GM19324 (cell line): ENCODE results near the gene C8A.

ENCODE experiments used
- ATAC-seq: cut with Tn5 transposase; IDR thresholded peaks from one replicate; pipeline ENCODE4 v1.9.1; 2021; ENCODE audit warnings: mild to moderate bottlenecking, moderate library complexity; ENCODE audit not compliant: unreplicated experiment, low FRiP score

Gene C8A

GRCh38 chr1:56836359-56836758 is 18.2 kb upstream of the C8A start:
- ATAC-seq = no peak

GRCh38 chr1:56837244-56837939 is 17.2 kb upstream of the C8A start:
- ATAC-seq = no peak

GRCh38 chr1:56838759-56839158 is 15.8 kb upstream of the C8A start:
- no peak for ATAC-seq

- no peak for ATAC-seq
Measured at GRCh38 chr1:56843544-56843943, 11.1 kb upstream of the C8A start.

- no peak for ATAC-seq
Measured at GRCh38 chr1:56844545-56845136, 10.0 kb upstream of the C8A start.

- no peak for ATAC-seq
Measured at GRCh38 chr1:56845343-56845742, 9.3 kb upstream of the C8A start.

- ATAC-seq = no peak
Measured at GRCh38 chr1:56849750-56850149, 4.8 kb upstream of the C8A start.

DNA sequence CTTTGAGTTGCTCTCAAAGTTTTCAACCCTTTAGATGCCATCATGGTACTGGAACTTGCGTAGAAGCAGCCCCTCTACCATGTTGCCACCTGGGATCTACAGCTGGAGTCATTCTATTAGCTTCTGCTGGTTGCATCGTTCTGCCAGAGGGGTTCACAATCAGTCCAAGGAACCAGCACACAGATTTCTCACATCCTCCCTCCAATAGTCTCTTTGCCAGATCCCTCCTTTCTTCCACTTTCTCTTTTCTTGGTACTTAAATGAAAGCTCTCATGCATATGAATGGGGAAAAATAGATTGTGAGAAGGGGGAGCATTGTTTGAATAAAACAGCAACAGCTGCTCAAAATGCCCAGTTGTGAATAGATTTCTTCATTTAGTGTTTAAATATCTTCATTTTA is 4.2 kb upstream of the C8A start:
- ATAC-seq = no peak

GRCh38 chr1:56850922-56851321 is 3.7 kb upstream of the C8A start:
- no peak for ATAC-seq

DNA sequence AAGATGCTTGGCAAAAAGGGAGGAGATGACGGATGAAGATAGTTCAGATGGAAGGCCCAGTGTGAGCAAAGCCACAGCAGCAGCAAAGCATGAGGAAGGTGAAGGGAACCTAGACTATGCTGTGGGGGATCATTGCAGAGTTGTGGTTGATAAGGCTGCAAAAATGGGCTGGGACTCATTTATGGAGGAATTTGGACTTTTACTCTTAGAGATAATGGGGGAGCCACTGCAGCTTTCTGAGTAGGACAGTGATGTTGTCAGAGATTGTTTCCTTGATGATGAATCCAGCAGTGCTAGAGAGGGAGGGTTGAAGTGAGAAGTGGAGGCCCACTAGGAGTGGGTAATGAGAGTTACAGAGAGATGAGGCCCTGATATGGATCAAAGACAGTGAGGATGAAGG is 2.1 kb upstream of the C8A start:
- no peak for ATAC-seq

GRCh38 chr1:56855190-56855589 is 593 bp downstream of the C8A start:
- ATAC-seq = no peak

GRCh38 chr1:56856186-56856585 is 1.6 kb downstream of the C8A start:
- no peak for ATAC-seq

DNA sequence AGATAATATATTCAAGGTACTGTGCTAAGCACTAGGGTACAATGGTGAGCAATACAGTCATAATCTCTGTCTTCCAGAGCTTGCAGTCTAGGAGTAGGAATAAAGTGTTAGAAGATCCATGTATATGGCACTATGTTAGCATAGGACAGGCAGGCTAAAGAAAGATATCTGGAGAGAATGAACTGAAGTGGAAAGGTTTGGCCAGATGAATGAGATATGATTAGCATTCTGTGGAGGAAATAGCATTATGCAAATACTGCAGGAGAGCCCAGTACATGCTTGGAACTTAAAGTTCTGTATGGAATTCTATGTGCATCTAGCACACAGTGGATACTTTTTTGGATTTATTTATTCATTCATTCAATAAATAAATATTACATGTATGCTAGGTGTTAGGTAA is 4.7 kb downstream of the C8A start:
- no peak for ATAC-seq

- ATAC-seq = no peak
Measured at GRCh38 chr1:56863265-56863992, 8.8 kb downstream of the C8A start.

DNA sequence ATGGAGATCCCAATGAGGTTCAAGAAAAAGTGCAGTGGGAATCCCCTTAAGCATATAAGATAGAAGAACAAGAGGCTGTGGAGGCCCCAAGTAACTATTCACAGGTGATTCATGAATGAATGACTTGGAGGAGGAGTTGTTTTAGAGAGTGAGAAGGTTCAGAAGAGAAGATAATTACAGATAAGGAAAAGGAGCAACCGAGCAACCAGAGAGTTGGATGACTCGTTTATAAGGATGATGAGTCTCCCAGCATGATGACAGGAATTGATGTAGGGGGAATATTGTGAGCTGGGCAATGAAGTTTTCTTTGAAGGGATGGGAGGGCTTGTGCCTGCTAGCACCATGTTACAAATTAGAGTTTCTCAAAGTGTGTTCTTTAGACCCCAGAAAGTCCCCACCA is 9.8 kb downstream of the C8A start:
- no peak for ATAC-seq

DNA sequence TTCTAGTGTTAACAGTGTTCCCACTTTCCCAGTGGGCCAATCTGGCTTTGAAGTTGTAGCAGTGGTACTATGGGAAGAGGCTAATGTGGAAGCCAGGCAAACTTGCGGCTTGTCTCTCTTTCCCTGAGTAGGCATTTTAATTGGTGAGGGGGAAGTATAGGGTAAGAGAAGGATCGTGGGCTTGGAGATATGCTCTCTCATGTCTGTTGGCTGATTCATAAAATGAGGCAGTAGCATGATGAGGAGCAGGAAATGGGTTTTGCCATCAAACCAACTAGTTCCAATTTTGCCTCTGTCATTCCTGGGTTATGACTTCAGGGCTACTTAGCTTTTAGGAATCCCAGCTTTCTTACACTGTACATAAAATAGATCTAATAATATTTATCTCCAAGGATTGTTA is 12.1 kb downstream of the C8A start:
- no peak for ATAC-seq

GRCh38 chr1:56867491-56867890 is 12.9 kb downstream of the C8A start:
- no peak for ATAC-seq

GRCh38 chr1:56868761-56869160 is 14.2 kb downstream of the C8A start:
- ATAC-seq = no peak

DNA sequence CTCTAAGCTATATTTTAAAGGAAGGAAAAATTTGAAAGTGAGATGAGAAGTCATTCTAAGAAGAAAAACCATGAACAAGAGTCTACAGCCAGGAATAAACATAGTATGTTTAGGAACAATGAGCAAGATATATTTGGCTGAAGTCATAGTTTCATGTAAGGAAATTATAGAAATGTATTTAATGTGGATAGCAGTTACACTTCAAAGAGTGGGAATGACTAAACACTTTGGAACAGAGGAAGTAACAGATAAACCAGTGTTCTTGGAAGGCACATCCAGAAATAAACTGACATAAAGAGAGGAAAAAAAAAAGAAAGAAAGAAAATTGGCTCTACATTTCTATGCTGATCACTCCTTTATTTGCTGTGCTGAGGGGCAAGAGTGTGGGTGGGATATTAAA is 18.0 kb downstream of the C8A start:
- ATAC-seq = no peak

DNA sequence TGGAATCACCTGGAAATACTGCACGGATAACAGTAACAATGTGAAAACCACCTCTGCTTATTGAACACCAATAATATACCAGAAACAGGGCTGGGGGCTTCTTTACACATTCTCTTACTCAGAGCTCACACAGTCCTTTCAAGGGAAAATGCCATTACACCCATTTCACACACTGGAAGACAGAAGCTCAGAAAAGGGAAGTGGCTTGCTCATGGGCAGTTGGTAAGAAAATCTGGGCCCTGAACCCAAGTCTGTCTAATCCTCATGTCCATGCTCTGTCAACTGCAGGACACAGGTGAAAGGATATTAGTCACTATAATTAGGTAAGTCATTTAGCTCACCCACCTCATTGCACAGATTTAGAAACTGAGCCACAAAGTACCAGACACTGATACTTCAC is 18.6 kb downstream of the C8A start:
- no peak for ATAC-seq

DNA sequence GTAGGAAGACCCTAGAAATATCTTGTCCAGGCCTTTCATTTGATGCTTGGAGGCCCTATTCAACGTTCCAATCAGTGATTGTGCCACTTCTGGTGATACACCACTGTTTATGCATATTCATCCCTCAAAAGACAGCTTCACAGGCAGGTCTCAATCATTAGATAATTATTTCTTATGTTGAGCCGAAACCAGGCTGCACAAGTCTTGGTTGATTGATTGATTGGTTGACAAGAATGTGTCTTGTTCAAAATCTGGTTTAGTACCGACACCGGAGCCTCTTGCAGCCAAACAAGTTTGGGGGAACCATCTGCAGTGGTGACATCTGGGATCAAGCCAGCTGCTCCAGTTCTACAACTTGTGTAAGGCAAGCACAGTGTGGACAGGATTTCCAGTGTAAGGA is 20.1 kb downstream of the C8A start:
- no peak for ATAC-seq

GRCh38 chr1:56877973-56878372 is 23.4 kb downstream of the C8A start:
- no peak for ATAC-seq
